DND-41 (cell line): Measurements from ENCODE around the gene SLC6A18.

Source experiments
- ATAC-seq: fragments of 200-7000 bp; cut with Tn5 transposase; 3 replicates; pipeline ENCODE4 v1.9.1; 2021; ENCODE audit warnings: low read depth; ENCODE audit not compliant: insufficient read depth
- DNase-seq: peaks from one replicate; pipeline ENCODE4 v3.0.0-alpha.2; 2020
- H2AFZ ChIP-seq: 2 replicates; pipeline ENCODE4 v1.6.0; 2012; ENCODE audit warnings: low read depth, low read length
- H3K27ac ChIP-seq: 2 replicates; pipeline ENCODE4 v1.5.1; 2012; ENCODE audit warnings: low read length, inconsistent platforms
- H3K27me3 ChIP-seq: fragments of 200-600 bp; sonication (generic); 2 replicates; pipeline ENCODE4 v1.6.0; 2012; ENCODE audit warnings: low read length, mild to moderate bottlenecking, inconsistent platforms; ENCODE audit not compliant: insufficient read depth, poor library complexity
- H3K36me3 ChIP-seq: 2 replicates; pipeline ENCODE4 v1.5.1; 2012; ENCODE audit warnings: low read length, inconsistent platforms; ENCODE audit not compliant: insufficient read depth
- H3K4me1 ChIP-seq: 2 replicates; pipeline ENCODE4 v1.5.1; 2012; ENCODE audit warnings: mild to moderate bottlenecking, low read length; ENCODE audit not compliant: insufficient read depth
- H3K4me2 ChIP-seq: 2 replicates; pipeline ENCODE4 v1.6.0; 2012; ENCODE audit warnings: mild to moderate bottlenecking, moderate library complexity, low read length, inconsistent platforms; ENCODE audit not compliant: insufficient read depth
- H3K4me3 ChIP-seq, 2 experiments: fragments of 200-600 bp in 1 of 2; shearing (Covaris generic) in 1 of 2; 2 replicates each; pipeline ENCODE4 v1.5.1; 2012 to 2016; ENCODE audit warnings: inconsistent platforms in 2 of 2, low read length in 2 of 2, mild to moderate bottlenecking in 2 of 2, low read depth in 1 of 2, moderate library complexity in 1 of 2
- H3K79me2 ChIP-seq: 2 replicates; pipeline ENCODE4 v1.6.0; 2012; ENCODE audit warnings: low read length, inconsistent platforms; ENCODE audit not compliant: insufficient read depth
- H3K9ac ChIP-seq: 2 replicates; pipeline ENCODE4 v1.6.0; 2012; ENCODE audit warnings: low read depth, mild to moderate bottlenecking, inconsistent platforms, low read length, moderate library complexity
- H3K9me3 ChIP-seq: 2 replicates; pipeline ENCODE4 v1.5.1; 2012; ENCODE audit warnings: low read length, moderate library complexity, mild to moderate bottlenecking, inconsistent platforms; ENCODE audit not compliant: insufficient read depth, severe bottlenecking
- H4K20me1 ChIP-seq: 2 replicates; pipeline ENCODE4 v1.6.0; 2012; ENCODE audit warnings: low read length; ENCODE audit not compliant: insufficient read depth
- CTCF ChIP-seq: IDR thresholded peaks from 2 replicates; pipeline ENCODE4 v1.5.1; 2012; ENCODE audit warnings: borderline replicate concordance, low read length, moderate library complexity, mild to moderate bottlenecking; ENCODE audit not compliant: poor library complexity, severe bottlenecking; ENCODE audit errors: extremely low read depth
- EZH2 ChIP-seq: IDR thresholded peaks from 3 replicates; pipeline ENCODE4 v1.6.1; 2012; ENCODE audit warnings: borderline replicate concordance, low read depth, mild to moderate bottlenecking, moderate library complexity, low read length, inconsistent platforms; ENCODE audit not compliant: severe bottlenecking

Gene SLC6A18

GRCh38 chr5:1217596-1218206 lies 7.5 kb upstream of the SLC6A18 start:
- H4K20me1 ChIP-seq: no peaks in the 10 kb centered on the region
- peaks cover 21% of the 10 kb centered on the region for H3K4me1 ChIP-seq
- H3K9ac ChIP-seq: peak overlapping the region; percentile 39
- no peak overlapping the region for H3K4me3 ChIP-seq
- peak overlapping the region; percentile 42 for H3K4me2 ChIP-seq
- no peaks in the 10 kb centered on the region for H3K27me3 ChIP-seq
- H3K9me3 ChIP-seq: peaks cover 2% of the 10 kb centered on the region
- peak; percentile 82 for DNase-seq
- peak overlapping the region; percentile 46; the same call in 1 of the 2 replicates for H2AFZ ChIP-seq
- no peaks in the 10 kb centered on the region for H3K36me3 ChIP-seq
- TF ChIP-seq CTCF (peak; percentile 47), EZH2 (no peak)
- peak; percentile 93 for ATAC-seq
- H3K79me2 ChIP-seq: no peaks in the 10 kb centered on the region
- H3K27ac ChIP-seq: peak overlapping the region; percentile 57

DNA sequence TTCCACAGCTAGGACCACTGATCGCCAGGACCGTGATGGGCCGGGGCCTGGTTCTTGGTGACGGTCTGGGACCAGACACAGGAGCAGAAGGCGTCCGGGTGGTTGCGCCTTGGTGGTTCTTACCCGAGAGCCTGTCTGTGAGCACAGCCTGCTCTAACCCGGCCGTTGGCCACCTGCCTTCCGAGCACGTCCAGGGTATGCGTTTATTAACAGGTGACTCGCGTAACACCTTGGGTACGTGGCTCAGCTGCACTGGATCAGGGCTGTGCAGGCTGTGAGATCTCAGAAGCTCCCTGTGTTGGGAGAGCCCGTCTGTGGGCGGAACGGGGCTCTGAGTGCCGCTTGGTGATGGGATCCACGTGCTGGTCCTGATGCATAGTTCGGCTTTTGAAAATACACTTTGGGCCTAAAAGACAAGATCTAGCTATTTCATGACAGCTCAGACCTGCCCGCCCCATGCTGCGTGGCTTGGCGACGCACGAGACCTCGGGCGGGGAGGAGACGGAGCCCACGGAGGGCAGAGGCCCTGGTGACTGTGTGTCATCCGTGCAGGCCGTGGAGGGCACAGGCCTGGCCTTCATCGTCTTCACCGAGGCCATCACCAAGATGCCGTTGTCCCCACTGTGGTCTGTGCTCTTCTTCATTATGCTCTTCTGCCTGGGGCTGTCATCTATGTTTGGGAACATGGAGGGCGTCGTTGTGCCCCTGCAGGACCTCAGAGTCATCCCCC lies 6.7 kb upstream of the SLC6A18 start:
- Histone ChIP-seq H3K4me2 (peak overlapping the region; percentile 42), H3K9me3 (peaks cover 2% of the 10 kb centered on the region), H3K36me3 (no peaks in the 10 kb centered on the region), H2AFZ (no peak overlapping the region; the same call in 1 of the 2 replicates), H3K4me1 (peaks cover 21% of the 10 kb centered on the region), H3K27me3 (no peaks in the 10 kb centered on the region), H4K20me1 (no peaks in the 10 kb centered on the region), H3K9ac (peak overlapping the region; percentile 39), H3K79me2 (no peaks in the 10 kb centered on the region), H3K27ac (peak overlapping the region; percentile 57), H3K4me3 (no peak overlapping the region)
- TF ChIP-seq CTCF (no peak), EZH2 (no peak)
- no peak for DNase-seq
- ATAC-seq: no peak

GRCh38 chr5:1219098-1219767 lies 5.9 kb upstream of the SLC6A18 start:
- no peaks in the 10 kb centered on the region for H3K79me2 ChIP-seq
- no peak overlapping the region for H3K9ac ChIP-seq
- no peak overlapping the region for H3K4me3 ChIP-seq
- no peak overlapping the region for H2AFZ ChIP-seq
- H3K27me3 ChIP-seq: no peaks in the 10 kb centered on the region
- no peak overlapping the region; the same call in 1 of the 2 replicates for H3K27ac ChIP-seq
- no peak for ATAC-seq
- H3K4me2 ChIP-seq: no peak overlapping the region
- peaks cover 2% of the 10 kb centered on the region for H3K9me3 ChIP-seq
- peaks cover 21% of the 10 kb centered on the region for H3K4me1 ChIP-seq
- no peak for TF ChIP-seq CTCF
- no peak for TF ChIP-seq EZH2
- DNase-seq: no peak
- no peaks in the 10 kb centered on the region for H3K36me3 ChIP-seq
- H4K20me1 ChIP-seq: no peaks in the 10 kb centered on the region
